Panc1 (cell line): ENCODE data around the gene OR13A1. TPM values are rescaled to one million over a fixed set of nuclear protein-coding genes. Genes with fewer than 3 reads are reported as not detected.
"Not testable (repeated sequence)": the region's sequence is repeated elsewhere in the genome, so short reads cannot be mapped to it uniquely, and the experiment has no call there.

Source experiments
- ATAC-seq: fragments of 200-7000 bp; cut with Tn5 transposase; 2 replicates; pipeline ENCODE4 v1.9.1; 2020; ENCODE audit warnings: mild to moderate bottlenecking, moderate library complexity
- Bru-seq: library from RNA; stranded (reverse); fragments of 400-500 nt; gene quantifications from one replicate; lab custom pipeline; 2021; lab: Mats Ljungman, UMichigan
- BruChase-seq, 2 experiments: library from RNA; stranded (reverse); fragments of 400-500 nt; gene quantifications; one replicate each; lab custom pipeline; 2021; lab: Mats Ljungman, UMichigan
- BruUV-seq: library from RNA; stranded (reverse); fragments of 400-500 nt; replicated peaks from 2 replicates; lab custom pipeline; 2021; lab: Mats Ljungman, UMichigan
- CTCF ChIA-PET: fragments of 300-600 bp; sonication (Branson Sonifier 250); formaldehyde crosslinking; loops from one replicate; lab custom pipeline; 2022; ENCODE audit warnings: antibody characterized with exemption; lab: Charles Lee
- POLR2A ChIA-PET: fragments of 300-600 bp; sonication (Branson Sonifier 250); formaldehyde crosslinking; loops from one replicate; lab custom pipeline; 2022; ENCODE audit warnings: antibody characterized with exemption; lab: Charles Lee
- DNase-seq: peaks from one replicate; pipeline ENCODE4 v3.0.0-alpha.2; 2010; ENCODE audit warnings: low read depth, low spot score
- H3K27ac ChIP-seq: 2 replicates; pipeline ENCODE4 v1.5.1; 2011; ENCODE audit warnings: mild to moderate bottlenecking, low read length, inconsistent platforms
- H3K27me3 ChIP-seq: fragments of 200-500 bp; sonication (Bioruptor generic); 2 replicates; pipeline ENCODE4 v1.6.0; 2014; ENCODE audit warnings: low read length, inconsistent platforms; ENCODE audit not compliant: control insufficient read depth, insufficient read depth
- H3K36me3 ChIP-seq: fragments of 200-500 bp; sonication (Bioruptor generic); 2 replicates; pipeline ENCODE4 v1.5.1; 2014; ENCODE audit warnings: inconsistent platforms, mild to moderate bottlenecking, low read length, moderate library complexity; ENCODE audit not compliant: control insufficient read depth, insufficient read depth
- H3K4me1 ChIP-seq: 2 replicates; pipeline ENCODE4 v1.5.1; 2011; ENCODE audit warnings: inconsistent platforms, mild to moderate bottlenecking, low read length, moderate library complexity; ENCODE audit not compliant: control insufficient read depth, insufficient read depth
- H3K4me3 ChIP-seq, 2 experiments: 2 replicates each; pipeline ENCODE4 v1.5.1; 2011 to 2012; ENCODE audit warnings: low read depth in 2 of 2, low read length in 2 of 2, mild to moderate bottlenecking in 2 of 2, inconsistent platforms in 1 of 2, moderate library complexity in 1 of 2
- H3K9me3 ChIP-seq: fragments of 200-500 bp; sonication (Bioruptor generic); 2 replicates; pipeline ENCODE4 v1.5.1; 2014; ENCODE audit warnings: low read depth, mild to moderate bottlenecking, inconsistent platforms, low read length, moderate library complexity; ENCODE audit not compliant: control insufficient read depth, insufficient read depth
- POLR2AphosphoS5 ChIP-seq: IDR thresholded peaks from 2 replicates; pipeline ENCODE4 v1.6.1; 2012; ENCODE audit warnings: mild to moderate bottlenecking, low read depth, low read length, moderate library complexity
- SIN3A ChIP-seq: IDR thresholded peaks from 2 replicates; pipeline ENCODE4 v1.6.1; 2012; ENCODE audit warnings: low read depth, mild to moderate bottlenecking, low read length, moderate library complexity, borderline replicate concordance; ENCODE audit not compliant: insufficient read depth
- TCF7L2 ChIP-seq: IDR thresholded peaks from 2 replicates; pipeline ENCODE4 v1.6.1; 2011; ENCODE audit warnings: mild to moderate bottlenecking, low read depth, low read length, inconsistent platforms
- in situ Hi-C: cut with HindIII; loops from 2 replicates; pipeline ENCODE4 v1.10.0; 2016; ENCODE audit warnings: low sequenced_read_pairs, low pct_unique_long_range_greater_than_20kb
- intact Hi-C: fragments of 100-400 bp; cut with micrococcal nuclease; formaldehyde crosslinking; loops from one replicate; pipeline ENCODE4 v1.10.0; 2022; ENCODE audit not compliant: unreplicated experiment
- long read RNA-seq: library from polyadenylated mRNA; unstranded; transcript quantifications from one replicate; pipeline ENCODE4 v2.0.0, GENCODE V29; 2021; ENCODE audit not compliant: unreplicated experiment
- polyA plus RNA-seq: library from polyadenylated mRNA; unstranded; fragments of >200 nt; gene quantifications from one replicate; pipeline ENCODE4 v1.2.1, GENCODE V29; 2012; ENCODE audit warnings: missing spikeins; ENCODE audit not compliant: insufficient read length
- total RNA-seq: library from RNA; stranded (reverse); gene quantifications from one replicate; pipeline ENCODE4 v1.2.1, GENCODE V29; 2021; ENCODE audit not compliant: unreplicated experiment
- TF ChIP-seq, protein P1 (sequence below), 2 experiments: IDR thresholded peaks; 2 replicates each; pipeline ENCODE4 v1.6.1; 2011 to 2012; ENCODE audit warnings: low read depth in 2 of 2, control low read depth in 1 of 2, low read length in 1 of 2, mild to moderate bottlenecking in 1 of 2, moderate library complexity in 1 of 2; ENCODE audit not compliant: insufficient read depth in 1 of 2
- TF ChIP-seq, protein P2 (sequence below): fragments of 450-650 bp; IDR thresholded peaks from 2 replicates; pipeline ENCODE4 v1.5.1; 2017; ENCODE audit warnings: mild to moderate bottlenecking

Gene OR13A1, protein sequence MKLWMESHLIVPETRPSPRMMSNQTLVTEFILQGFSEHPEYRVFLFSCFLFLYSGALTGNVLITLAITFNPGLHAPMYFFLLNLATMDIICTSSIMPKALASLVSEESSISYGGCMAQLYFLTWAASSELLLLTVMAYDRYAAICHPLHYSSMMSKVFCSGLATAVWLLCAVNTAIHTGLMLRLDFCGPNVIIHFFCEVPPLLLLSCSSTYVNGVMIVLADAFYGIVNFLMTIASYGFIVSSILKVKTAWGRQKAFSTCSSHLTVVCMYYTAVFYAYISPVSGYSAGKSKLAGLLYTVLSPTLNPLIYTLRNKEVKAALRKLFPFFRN
- total RNA-seq (not detected), Bru-seq, nascent RNA (not detected), BruChase-seq, experiment 1, labeled RNA remaining after a 2-hour chase (percentile 21 among the genes with signal in this experiment), BruChase-seq, experiment 2, labeled RNA remaining after a 6-hour chase (percentile 11 among the genes with signal in this experiment)
- polyA plus RNA-seq = not detected
- long read RNA-seq = 0 reads

DNA sequence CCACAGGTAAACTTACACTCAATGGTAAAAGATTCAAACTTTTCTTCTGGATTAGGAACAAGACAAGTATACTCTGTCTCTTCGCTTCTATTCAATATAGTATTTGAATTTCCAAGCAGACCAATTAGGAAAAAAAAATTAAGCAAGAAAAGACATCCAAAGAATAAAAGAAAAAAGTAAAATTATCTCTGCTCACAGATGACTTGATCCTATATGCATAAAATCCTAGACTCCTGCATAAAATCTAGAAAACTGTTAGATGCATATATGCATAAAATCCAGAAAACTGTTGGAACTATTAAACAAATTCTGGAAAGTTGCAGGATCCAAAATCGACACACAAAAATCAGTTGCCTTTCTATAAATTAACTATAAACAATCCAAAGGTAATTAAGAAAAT is at the start of gene OR13A1:
TSS of gene OR13A1 (minus strand) at position 101 of the 400 bp plus-strand sequence. CDS start 11,186 bp downstream, outside the sequence.
- no TSS peak for BruUV-seq
- TF ChIP-seq SIN3A (no peak), POLR2AphosphoS5 (no peak), TCF7L2 (no peak)
- TF ChIP-seq, protein P1, sequence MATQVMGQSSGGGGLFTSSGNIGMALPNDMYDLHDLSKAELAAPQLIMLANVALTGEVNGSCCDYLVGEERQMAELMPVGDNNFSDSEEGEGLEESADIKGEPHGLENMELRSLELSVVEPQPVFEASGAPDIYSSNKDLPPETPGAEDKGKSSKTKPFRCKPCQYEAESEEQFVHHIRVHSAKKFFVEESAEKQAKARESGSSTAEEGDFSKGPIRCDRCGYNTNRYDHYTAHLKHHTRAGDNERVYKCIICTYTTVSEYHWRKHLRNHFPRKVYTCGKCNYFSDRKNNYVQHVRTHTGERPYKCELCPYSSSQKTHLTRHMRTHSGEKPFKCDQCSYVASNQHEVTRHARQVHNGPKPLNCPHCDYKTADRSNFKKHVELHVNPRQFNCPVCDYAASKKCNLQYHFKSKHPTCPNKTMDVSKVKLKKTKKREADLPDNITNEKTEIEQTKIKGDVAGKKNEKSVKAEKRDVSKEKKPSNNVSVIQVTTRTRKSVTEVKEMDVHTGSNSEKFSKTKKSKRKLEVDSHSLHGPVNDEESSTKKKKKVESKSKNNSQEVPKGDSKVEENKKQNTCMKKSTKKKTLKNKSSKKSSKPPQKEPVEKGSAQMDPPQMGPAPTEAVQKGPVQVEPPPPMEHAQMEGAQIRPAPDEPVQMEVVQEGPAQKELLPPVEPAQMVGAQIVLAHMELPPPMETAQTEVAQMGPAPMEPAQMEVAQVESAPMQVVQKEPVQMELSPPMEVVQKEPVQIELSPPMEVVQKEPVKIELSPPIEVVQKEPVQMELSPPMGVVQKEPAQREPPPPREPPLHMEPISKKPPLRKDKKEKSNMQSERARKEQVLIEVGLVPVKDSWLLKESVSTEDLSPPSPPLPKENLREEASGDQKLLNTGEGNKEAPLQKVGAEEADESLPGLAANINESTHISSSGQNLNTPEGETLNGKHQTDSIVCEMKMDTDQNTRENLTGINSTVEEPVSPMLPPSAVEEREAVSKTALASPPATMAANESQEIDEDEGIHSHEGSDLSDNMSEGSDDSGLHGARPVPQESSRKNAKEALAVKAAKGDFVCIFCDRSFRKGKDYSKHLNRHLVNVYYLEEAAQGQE (IDR thresholded peaks at IDR 0.05; ENCODE audit: insufficient read depth in 1 of 2, low read depth in 2 of 2, low read length in 1 of 2) = no peak
- TF ChIP-seq, protein P2, sequence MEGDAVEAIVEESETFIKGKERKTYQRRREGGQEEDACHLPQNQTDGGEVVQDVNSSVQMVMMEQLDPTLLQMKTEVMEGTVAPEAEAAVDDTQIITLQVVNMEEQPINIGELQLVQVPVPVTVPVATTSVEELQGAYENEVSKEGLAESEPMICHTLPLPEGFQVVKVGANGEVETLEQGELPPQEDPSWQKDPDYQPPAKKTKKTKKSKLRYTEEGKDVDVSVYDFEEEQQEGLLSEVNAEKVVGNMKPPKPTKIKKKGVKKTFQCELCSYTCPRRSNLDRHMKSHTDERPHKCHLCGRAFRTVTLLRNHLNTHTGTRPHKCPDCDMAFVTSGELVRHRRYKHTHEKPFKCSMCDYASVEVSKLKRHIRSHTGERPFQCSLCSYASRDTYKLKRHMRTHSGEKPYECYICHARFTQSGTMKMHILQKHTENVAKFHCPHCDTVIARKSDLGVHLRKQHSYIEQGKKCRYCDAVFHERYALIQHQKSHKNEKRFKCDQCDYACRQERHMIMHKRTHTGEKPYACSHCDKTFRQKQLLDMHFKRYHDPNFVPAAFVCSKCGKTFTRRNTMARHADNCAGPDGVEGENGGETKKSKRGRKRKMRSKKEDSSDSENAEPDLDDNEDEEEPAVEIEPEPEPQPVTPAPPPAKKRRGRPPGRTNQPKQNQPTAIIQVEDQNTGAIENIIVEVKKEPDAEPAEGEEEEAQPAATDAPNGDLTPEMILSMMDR = no peak
- no peaks in the 10 kb centered on the region for H3K36me3 ChIP-seq
- intact Hi-C loops (no loop called here), in situ Hi-C loops (no loop called here)
- ChIA-PET POLR2A (no interaction called here), CTCF (no interaction called here)
- no peaks in the 10 kb centered on the region for H3K9me3 ChIP-seq
- 0 out of 2 replicates have a peak, but pooled peaks cover 2% of the 10 kb centered on the region for H3K27me3 ChIP-seq
- DNase-seq = no peak
- H3K4me1 ChIP-seq = no peaks in the 10 kb centered on the region
- no peak for ATAC-seq
- H3K27ac ChIP-seq = no peak within 1 kb of the TSS
- no peak within 1 kb of the TSS for H3K4me3 ChIP-seq

GRCh38 chr10:45361983-45362799 is 46.8 kb upstream of the OR13A1 start:
- in situ Hi-C loops, H3K4me1 ChIP-seq, POLR2A ChIA-PET, H3K27ac ChIP-seq, H3K9me3 ChIP-seq, H3K27me3 ChIP-seq, BruUV-seq, H3K36me3 ChIP-seq, H3K4me3 ChIP-seq, DNase-seq, intact Hi-C loops, ATAC-seq: not testable (repeated sequence)
- CTCF ChIA-PET = interaction anchor here (0.6 kb wide), 1 partner anchor 27 kb away, joined by 3 read pairs; no protein-coding TSS in a partner anchor

GRCh38 chr10:45358961-45359360 is 43.6 kb upstream of the OR13A1 start:
- H3K9me3 ChIP-seq, DNase-seq, in situ Hi-C loops, H3K36me3 ChIP-seq, H3K4me3 ChIP-seq, POLR2A ChIA-PET, BruUV-seq, CTCF ChIA-PET, ATAC-seq, H3K27ac ChIP-seq, H3K4me1 ChIP-seq: not testable (repeated sequence)
- peaks cover 21% of the 10 kb centered on the region for H3K27me3 ChIP-seq
- intact Hi-C loops = loop anchor here (10.0 kb wide), 1 partner anchor 56 kb away; no protein-coding TSS in a partner anchor
